BJ (cell line): Measurements from ENCODE around the gene CNTN1. TPM values are rescaled to one million over a fixed set of nuclear protein-coding genes. Genes with fewer than 3 reads are reported as not detected.

Experiments
- CTCF ChIA-PET: fragments of 350-600 bp; formaldehyde crosslinking; extraction: SDS; loops from one replicate; lab custom pipeline; 2021; ENCODE audit warnings: antibody characterized with exemption, inconsistent platforms; lab: Yijun Ruan, JAX
- POLR2A ChIA-PET: fragments of 300-600 bp; sonication (Branson Sonifier 250); formaldehyde crosslinking; extraction: SDS; loops from one replicate; lab custom pipeline; 2021; ENCODE audit warnings: antibody characterized with exemption; lab: Charles Lee
- DNase-seq: peaks from one replicate; pipeline ENCODE4 v3.0.0-alpha.2; 2011; ENCODE audit warnings: low read depth
- H3K27me3 ChIP-seq: 2 replicates; pipeline ENCODE4 v1.6.0; 2011; ENCODE audit warnings: low read length; ENCODE audit not compliant: control insufficient read depth, insufficient read depth
- H3K36me3 ChIP-seq: 2 replicates; pipeline ENCODE4 v1.5.1; 2011; ENCODE audit warnings: low read length; ENCODE audit not compliant: control insufficient read depth, insufficient read depth
- H3K4me3 ChIP-seq: 2 replicates; pipeline ENCODE4 v1.5.1; 2011; ENCODE audit warnings: low read depth, mild to moderate bottlenecking, control low read depth, low read length
- polyA plus RNA-seq: library from polyadenylated mRNA; depleted of rRNA; stranded (reverse); fragments of >200 nt; gene quantifications from 2 replicates; pipeline ENCODE4 v1.2.3, GENCODE V29; 2011
- TF ChIP-seq, protein P1 (sequence below): IDR thresholded peaks from 2 replicates; pipeline ENCODE4 v1.5.1; 2011; ENCODE audit warnings: low read depth, mild to moderate bottlenecking, control low read depth, inconsistent platforms, low read length, moderate library complexity; ENCODE audit not compliant: insufficient read depth

Gene CNTN1
- polyA plus RNA-seq, 1 experiment: 0.40 TPM

- Histone ChIP-seq H3K27me3 (no peaks in the 10 kb centered on the region), H3K4me3 (no peak overlapping the region), H3K36me3 (no peaks in the 10 kb centered on the region)
- TF ChIP-seq, protein P1, sequence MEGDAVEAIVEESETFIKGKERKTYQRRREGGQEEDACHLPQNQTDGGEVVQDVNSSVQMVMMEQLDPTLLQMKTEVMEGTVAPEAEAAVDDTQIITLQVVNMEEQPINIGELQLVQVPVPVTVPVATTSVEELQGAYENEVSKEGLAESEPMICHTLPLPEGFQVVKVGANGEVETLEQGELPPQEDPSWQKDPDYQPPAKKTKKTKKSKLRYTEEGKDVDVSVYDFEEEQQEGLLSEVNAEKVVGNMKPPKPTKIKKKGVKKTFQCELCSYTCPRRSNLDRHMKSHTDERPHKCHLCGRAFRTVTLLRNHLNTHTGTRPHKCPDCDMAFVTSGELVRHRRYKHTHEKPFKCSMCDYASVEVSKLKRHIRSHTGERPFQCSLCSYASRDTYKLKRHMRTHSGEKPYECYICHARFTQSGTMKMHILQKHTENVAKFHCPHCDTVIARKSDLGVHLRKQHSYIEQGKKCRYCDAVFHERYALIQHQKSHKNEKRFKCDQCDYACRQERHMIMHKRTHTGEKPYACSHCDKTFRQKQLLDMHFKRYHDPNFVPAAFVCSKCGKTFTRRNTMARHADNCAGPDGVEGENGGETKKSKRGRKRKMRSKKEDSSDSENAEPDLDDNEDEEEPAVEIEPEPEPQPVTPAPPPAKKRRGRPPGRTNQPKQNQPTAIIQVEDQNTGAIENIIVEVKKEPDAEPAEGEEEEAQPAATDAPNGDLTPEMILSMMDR: no peak
- no peak for DNase-seq
- ChIA-PET CTCF (no interaction called here), POLR2A (no interaction called here)
These were observed 46.6 kb downstream of the CNTN1 start for GRCh38 chr12:40738856-40739255.

DNA sequence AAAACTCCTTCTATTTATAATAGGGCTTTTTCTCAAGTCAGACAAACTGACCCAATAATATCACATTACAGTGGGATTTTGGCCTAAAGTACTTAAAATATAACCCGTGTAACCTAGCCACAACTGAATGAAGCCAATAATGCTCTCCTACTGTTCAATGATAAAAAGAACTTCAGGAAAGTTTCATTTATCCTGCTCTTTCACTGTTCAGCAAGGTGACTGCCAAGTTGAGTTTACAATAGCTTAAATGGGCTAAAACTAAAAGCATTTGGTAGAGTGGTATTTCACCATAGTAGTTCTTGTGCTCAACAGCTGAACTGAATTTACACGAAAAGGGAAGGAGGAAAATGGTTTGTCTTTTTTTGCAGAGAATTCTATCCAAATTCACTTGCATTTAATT, 49.8 kb downstream of the CNTN1 start:
- no peak for DNase-seq
- no peaks in the 10 kb centered on the region for H3K36me3 ChIP-seq
- ChIA-PET CTCF (no interaction called here), POLR2A (no interaction called here)
- TF ChIP-seq, protein P1: no peak
- H3K27me3 ChIP-seq: no peaks in the 10 kb centered on the region
- no peak overlapping the region for H3K4me3 ChIP-seq

DNA sequence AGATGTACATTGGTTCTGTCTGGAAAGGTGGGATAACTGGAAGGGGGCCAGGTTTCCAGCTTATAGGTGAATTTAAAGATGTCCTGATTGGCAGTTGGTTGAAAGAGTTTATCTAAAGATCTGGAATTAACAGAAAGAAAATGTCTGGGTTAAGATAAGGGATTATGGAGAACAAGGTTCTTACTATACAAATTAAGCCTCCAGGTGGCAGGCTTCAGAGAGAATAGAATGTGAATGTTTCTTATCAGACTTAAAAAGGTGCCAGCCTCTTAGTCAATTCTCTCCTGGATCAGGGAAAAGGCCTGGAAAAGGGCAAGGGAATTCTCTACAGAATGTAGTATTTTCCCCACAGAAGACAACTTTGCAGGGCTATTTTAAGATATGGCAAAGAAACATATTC, 53.1 kb downstream of the CNTN1 start:
- H3K4me3 ChIP-seq: no peak overlapping the region
- no peaks in the 10 kb centered on the region for H3K27me3 ChIP-seq
- no peak for DNase-seq
- H3K36me3 ChIP-seq: no peaks in the 10 kb centered on the region
- TF ChIP-seq, protein P1: no peak
- POLR2A ChIA-PET: no interaction called here
- CTCF ChIA-PET: no interaction called here

GRCh38 chr12:40749863-40750262, 57.6 kb downstream of the CNTN1 start:
- ChIA-PET POLR2A (no interaction called here), CTCF (no interaction called here)
- TF ChIP-seq, protein P1: no peak
- H3K36me3 ChIP-seq: no peaks in the 10 kb centered on the region
- no peak for DNase-seq
- no peak overlapping the region for H3K4me3 ChIP-seq
- H3K27me3 ChIP-seq: no peaks in the 10 kb centered on the region

DNA sequence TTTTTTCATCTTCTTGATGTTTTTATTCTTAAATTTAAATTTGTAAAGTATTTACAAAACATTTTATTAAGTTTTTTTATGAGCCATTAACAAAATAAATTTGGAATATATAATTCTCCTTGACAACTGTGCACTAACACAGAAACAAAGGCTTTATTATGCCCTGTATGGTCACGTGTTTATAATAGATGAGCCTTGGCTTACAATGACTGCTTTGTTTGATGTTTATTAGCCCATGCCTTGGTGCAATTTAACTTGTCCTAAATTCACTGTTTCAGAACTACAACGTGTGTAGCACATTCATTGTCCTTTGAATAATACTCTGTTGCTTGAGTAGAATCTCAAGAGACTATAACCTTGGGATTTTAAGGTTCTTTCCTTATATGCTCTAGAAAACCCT, 59.8 kb downstream of the CNTN1 start:
- Histone ChIP-seq H3K36me3 (no peaks in the 10 kb centered on the region), H3K4me3 (no peak overlapping the region), H3K27me3 (no peaks in the 10 kb centered on the region)
- ChIA-PET POLR2A (no interaction called here), CTCF (no interaction called here)
- TF ChIP-seq, protein P1: no peak
- DNase-seq: no peak
